DOHH2 (cell line): ENCODE results near the gene CPNE1.

ENCODE experiments used
- H3F3A ChIP-seq: fragments of 200-600 bp; sonication (generic), shearing (Covaris generic); 2 replicates; pipeline ENCODE4 v1.6.0; 2016; ENCODE audit warnings: antibody characterized with exemption, mild to moderate bottlenecking; ENCODE audit not compliant: control insufficient read depth, insufficient read depth
- H3K27ac ChIP-seq: fragments of 200-600 bp; sonication (generic); 2 replicates; pipeline ENCODE4 v1.5.1; 2014; ENCODE audit warnings: low read depth, mild to moderate bottlenecking, low read length, moderate library complexity
- H3K27me3 ChIP-seq: fragments of 200-600 bp; sonication (generic); 2 replicates; pipeline ENCODE4 v1.6.1; 2014; ENCODE audit warnings: mild to moderate bottlenecking, low read length, mixed read lengths; ENCODE audit not compliant: control insufficient read depth
- H3K36me3 ChIP-seq: fragments of 200-600 bp; sonication (generic); 2 replicates; pipeline ENCODE4 v1.6.1; 2014; ENCODE audit warnings: mild to moderate bottlenecking, low read length, moderate library complexity, mixed read lengths; ENCODE audit not compliant: control insufficient read depth
- H3K4me1 ChIP-seq: fragments of 200-600 bp; sonication (generic); 2 replicates; pipeline ENCODE4 v1.6.1; 2014; ENCODE audit warnings: mild to moderate bottlenecking, low read length, mixed read lengths; ENCODE audit not compliant: control insufficient read depth
- H3K4me2 ChIP-seq: fragments of 200-600 bp; sonication (generic); 2 replicates; pipeline ENCODE4 v1.6.0; 2014; ENCODE audit warnings: mild to moderate bottlenecking, low read length, moderate library complexity
- H3K4me3 ChIP-seq: fragments of 200-600 bp; sonication (generic); 2 replicates; pipeline ENCODE4 v1.5.1; 2014; ENCODE audit warnings: mild to moderate bottlenecking, low read length, mixed read lengths
- H3K79me2 ChIP-seq: fragments of 200-600 bp; sonication (generic); 2 replicates; pipeline ENCODE4 v1.6.1; 2014; ENCODE audit warnings: mild to moderate bottlenecking, low read length, mixed read lengths; ENCODE audit not compliant: control insufficient read depth
- H3K9me2 ChIP-seq: fragments of 200-600 bp; sonication (generic); replicated peaks from 2 replicates; pipeline ENCODE4 v1.6.1; 2014; ENCODE audit warnings: mild to moderate bottlenecking, low read length, mixed read lengths; ENCODE audit not compliant: control insufficient read depth
- H3K9me3 ChIP-seq: fragments of 200-600 bp; sonication (generic); 2 replicates; pipeline ENCODE4 v1.6.1; 2014; ENCODE audit warnings: antibody characterized with exemption, low read length, mixed read lengths; ENCODE audit not compliant: control insufficient read depth, insufficient read depth
- H4K20me1 ChIP-seq: fragments of 200-600 bp; sonication (generic); 2 replicates; pipeline ENCODE4 v1.6.0; 2014; ENCODE audit warnings: low read depth, mild to moderate bottlenecking, antibody characterized with exemption, low read length, moderate library complexity; ENCODE audit not compliant: control insufficient read depth, insufficient read depth
- EZH2phosphoT487 ChIP-seq: fragments of 200-600 bp; sonication (generic); IDR thresholded peaks from 2 replicates; pipeline ENCODE4 v1.6.1; 2017; ENCODE audit warnings: borderline replicate concordance, mild to moderate bottlenecking, antibody characterized with exemption, low read length, moderate library complexity, mixed read lengths
- TF ChIP-seq, protein P1 (sequence below): fragments of 200-600 bp; sonication (generic); IDR thresholded peaks from one replicate; pipeline ENCODE4 v1.5.1; 2014; ENCODE audit warnings: antibody characterized with exemption, mild to moderate bottlenecking, low read depth, low read length; ENCODE audit not compliant: poor library complexity, severe bottlenecking

Gene CPNE1

DNA sequence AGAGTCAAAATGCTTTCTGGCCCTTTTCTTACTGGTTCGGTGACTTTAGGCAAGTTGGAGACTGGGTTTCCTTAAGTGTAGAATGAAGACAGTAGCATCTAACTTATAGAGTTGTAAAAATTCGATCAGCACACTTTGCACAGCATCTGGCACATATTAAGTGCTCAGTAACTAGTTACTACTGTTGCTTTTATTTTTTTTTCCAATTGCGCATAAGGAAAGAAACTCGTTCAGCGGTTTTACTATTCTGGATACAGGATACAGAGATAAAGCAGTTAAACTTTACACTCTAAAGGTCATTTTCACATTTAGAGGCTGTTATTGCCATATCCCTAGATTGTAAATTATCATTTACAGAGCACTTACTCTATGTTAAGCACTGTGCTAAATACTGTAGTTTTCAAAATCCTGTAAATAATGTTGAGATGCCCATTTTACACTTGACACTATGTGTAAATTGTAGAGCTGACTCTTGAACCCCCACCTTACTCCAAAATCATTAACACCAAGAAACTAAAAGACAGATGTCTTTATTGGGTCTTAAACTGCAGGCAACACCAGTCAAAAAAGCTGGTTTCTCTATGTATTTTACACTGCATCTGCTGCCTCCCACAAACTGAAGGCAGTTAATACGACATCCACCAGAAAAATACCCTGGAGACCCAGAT lies 35.4 kb upstream of the CPNE1 start:
- TF ChIP-seq, protein P1, sequence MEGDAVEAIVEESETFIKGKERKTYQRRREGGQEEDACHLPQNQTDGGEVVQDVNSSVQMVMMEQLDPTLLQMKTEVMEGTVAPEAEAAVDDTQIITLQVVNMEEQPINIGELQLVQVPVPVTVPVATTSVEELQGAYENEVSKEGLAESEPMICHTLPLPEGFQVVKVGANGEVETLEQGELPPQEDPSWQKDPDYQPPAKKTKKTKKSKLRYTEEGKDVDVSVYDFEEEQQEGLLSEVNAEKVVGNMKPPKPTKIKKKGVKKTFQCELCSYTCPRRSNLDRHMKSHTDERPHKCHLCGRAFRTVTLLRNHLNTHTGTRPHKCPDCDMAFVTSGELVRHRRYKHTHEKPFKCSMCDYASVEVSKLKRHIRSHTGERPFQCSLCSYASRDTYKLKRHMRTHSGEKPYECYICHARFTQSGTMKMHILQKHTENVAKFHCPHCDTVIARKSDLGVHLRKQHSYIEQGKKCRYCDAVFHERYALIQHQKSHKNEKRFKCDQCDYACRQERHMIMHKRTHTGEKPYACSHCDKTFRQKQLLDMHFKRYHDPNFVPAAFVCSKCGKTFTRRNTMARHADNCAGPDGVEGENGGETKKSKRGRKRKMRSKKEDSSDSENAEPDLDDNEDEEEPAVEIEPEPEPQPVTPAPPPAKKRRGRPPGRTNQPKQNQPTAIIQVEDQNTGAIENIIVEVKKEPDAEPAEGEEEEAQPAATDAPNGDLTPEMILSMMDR: no peak
- no peak for TF ChIP-seq EZH2phosphoT487
- Histone ChIP-seq H3K79me2 (peaks cover 43% of the 10 kb centered on the region), H3K9me2 (no peaks in the 10 kb centered on the region), H3K4me3 (peak overlapping the region; percentile 97), H3K27ac (peak overlapping the region; percentile 83), H4K20me1 (peaks cover 7% of the 10 kb centered on the region; the same call in 1 of the 2 replicates), H3K27me3 (no peaks in the 10 kb centered on the region), H3K9me3 (no peaks in the 10 kb centered on the region), H3K36me3 (peaks cover 68% of the 10 kb centered on the region), H3F3A (peaks cover 52% of the 10 kb centered on the region), H3K4me1 (peaks cover 29% of the 10 kb centered on the region), H3K4me2 (peak overlapping the region; percentile 84)

- peaks cover 37% of the 10 kb centered on the region for H3K79me2 ChIP-seq
These were observed 34.6 kb upstream of the CPNE1 start, which contains the start of the genes NFS1 and ROMO1 for GRCh38 chr20:35699127-35699956. Gene NFS1, minus strand, starts transcription at chr20:35699352. Its CDS starts 64 bp downstream, at chr20:35699288. Gene ROMO1, plus strand, starts transcription at chr20:35699405. Its CDS starts 228 bp downstream, at chr20:35699633.

GRCh38 chr20:35698298-35699126 lies 33.8 kb upstream of the CPNE1 start:
- no peaks in the 10 kb centered on the region for H3K9me3 ChIP-seq
- peak overlapping the region; percentile 83 for H3K27ac ChIP-seq
- H3K9me2 ChIP-seq: no peaks in the 10 kb centered on the region
- TF ChIP-seq, protein P1: no peak
- no peak for TF ChIP-seq EZH2phosphoT487
- H3F3A ChIP-seq: peaks cover 36% of the 10 kb centered on the region
- H3K4me1 ChIP-seq: peaks cover 29% of the 10 kb centered on the region
- no peaks in the 10 kb centered on the region for H4K20me1 ChIP-seq
- peaks cover 37% of the 10 kb centered on the region for H3K79me2 ChIP-seq
- peaks cover 56% of the 10 kb centered on the region for H3K36me3 ChIP-seq
- peak overlapping the region; percentile 97 for H3K4me3 ChIP-seq
- peak overlapping the region; percentile 84 for H3K4me2 ChIP-seq
- H3K27me3 ChIP-seq: no peaks in the 10 kb centered on the region

More at GRCh38 chr20:35699127-35699956, 34.6 kb upstream of the CPNE1 start, which contains the start of the genes NFS1 and ROMO1:
- Histone ChIP-seq H3K36me3 (peaks cover 64% of the 10 kb centered on the region), H3K4me2 (peak within 1 kb of the TSS; percentile 84), H3K27ac (peak within 1 kb of the TSS; percentile 83), H3K4me3 (peak within 1 kb of the TSS; percentile 97), H3K27me3 (no peaks in the 10 kb centered on the region), H4K20me1 (no peaks in the 10 kb centered on the region), H3K9me2 (no peaks in the 10 kb centered on the region), H3K9me3 (no peaks in the 10 kb centered on the region), H3K4me1 (peaks cover 29% of the 10 kb centered on the region), H3F3A (peaks cover 44% of the 10 kb centered on the region)
- no peak for TF ChIP-seq EZH2phosphoT487
- TF ChIP-seq, protein P1: peak; percentile 33
